CD14-positive monocyte (primary cell): ENCODE measurements around the gene CTDP1. TPM values are rescaled to one million over a fixed set of nuclear protein-coding genes. Genes with fewer than 3 reads are reported as not detected.

Source experiments
- DNase-seq, 3 donors: peaks; one replicate each; pipeline ENCODE4 v3.0.0-alpha.2; 2011 to 2022
- H2AFZ ChIP-seq: 2 replicates; pipeline ENCODE4 v1.6.0; 2012; ENCODE audit warnings: mild to moderate bottlenecking, low read depth, low read length, inconsistent platforms; ENCODE audit not compliant: insufficient read depth, poor library complexity, severe bottlenecking
- H3K27ac ChIP-seq, 2 donors: 1 replicate in 1 of 2; 2 replicates in 1 of 2; pipeline ENCODE4 v1.5.1; 2012 to 2013; ENCODE audit warnings: low read length in 2 of 2, control low read depth in 1 of 2, inconsistent platforms in 1 of 2, low read depth in 1 of 2, mild to moderate bottlenecking in 1 of 2
- H3K27me3 ChIP-seq, 2 donors: one replicate each; pipeline versions ENCODE4 v1.6.0 to v1.6.1; 2011 to 2013; ENCODE audit warnings: low read length in 2 of 2; ENCODE audit not compliant: control insufficient read depth in 2 of 2, insufficient read depth in 2 of 2
- H3K36me3 ChIP-seq, 2 donors: replicated peaks in 1 of 2; 1 replicate in 1 of 2; 2 replicates in 1 of 2; pipeline versions ENCODE4 v1.5.1 to v1.6.1; 2012 to 2013; ENCODE audit warnings: low read length in 2 of 2, control low read depth in 1 of 2, inconsistent platforms in 1 of 2, mild to moderate bottlenecking in 1 of 2; ENCODE audit not compliant: insufficient read depth in 2 of 2, control insufficient read depth in 1 of 2
- H3K4me1 ChIP-seq, 2 donors: 1 replicate in 1 of 2; 2 replicates in 1 of 2; pipeline versions ENCODE4 v1.5.1 to v1.6.1; 2012 to 2013; ENCODE audit warnings: low read length in 2 of 2, control low read depth in 1 of 2, inconsistent platforms in 1 of 2, mild to moderate bottlenecking in 1 of 2, moderate library complexity in 1 of 2; ENCODE audit not compliant: insufficient read depth in 2 of 2, control insufficient read depth in 1 of 2
- H3K4me2 ChIP-seq: replicated peaks from 2 replicates; pipeline ENCODE3; 2012; ENCODE audit warnings: low read length, moderate library complexity, mild to moderate bottlenecking; ENCODE audit not compliant: poor library complexity, severe bottlenecking; ENCODE audit errors: extremely low read depth
- H3K4me3 ChIP-seq, 3 experiments: fragments of 200-600 bp in 1 of 3; sonication (generic) in 1 of 3; replicated peaks in 1 of 3; 1 replicate in 2 of 3; 2 replicates in 1 of 3; pipeline ENCODE4 v1.5.1; 2011 to 2013; ENCODE audit warnings: low read length in 3 of 3, mild to moderate bottlenecking in 3 of 3, control low read depth in 2 of 3, low read depth in 2 of 3, inconsistent platforms in 1 of 3, moderate library complexity in 1 of 3
- H3K79me2 ChIP-seq: 2 replicates; pipeline ENCODE4 v1.6.0; 2012; ENCODE audit warnings: mild to moderate bottlenecking, control low read depth, inconsistent platforms, low read length, moderate library complexity; ENCODE audit not compliant: insufficient read depth
- H3K9ac ChIP-seq: 2 replicates; pipeline ENCODE4 v1.6.0; 2017; ENCODE audit warnings: low read length, mild to moderate bottlenecking; ENCODE audit not compliant: insufficient read depth, poor library complexity, severe bottlenecking
- H3K9me3 ChIP-seq, 2 donors: replicated peaks in 1 of 2; 1 replicate in 1 of 2; 2 replicates in 1 of 2; pipeline versions ENCODE4 v1.5.1 to v1.6.1; 2012 to 2013; ENCODE audit warnings: low read length in 2 of 2, control low read depth in 1 of 2; ENCODE audit not compliant: control insufficient read depth in 1 of 2, insufficient read depth in 1 of 2
- H4K20me1 ChIP-seq: 2 replicates; pipeline ENCODE4 v1.6.0; 2012; ENCODE audit warnings: mild to moderate bottlenecking, low read length, control low read depth, moderate library complexity; ENCODE audit not compliant: insufficient read depth
- H3K27ac Mint-ChIP-seq, 7 donors: one replicate each; pipeline ENCODE4 v1.8.0; 2020; ENCODE audit warnings: mild to moderate bottlenecking in 7 of 7, mixed read lengths in 7 of 7, moderate library complexity in 6 of 7, inconsistent platforms in 2 of 7
- H3K27me3 Mint-ChIP-seq, 3 donors: one replicate each; pipeline ENCODE4 v1.8.0; 2021 to 2022; ENCODE audit warnings: low read depth in 3 of 3, mild to moderate bottlenecking in 3 of 3, mixed read lengths in 3 of 3, moderate library complexity in 3 of 3, inconsistent platforms in 1 of 3
- H3K36me3 Mint-ChIP-seq, 2 donors: one replicate each; pipeline ENCODE4 v1.8.0; 2020; ENCODE audit warnings: mixed read lengths in 2 of 2, inconsistent platforms in 1 of 2, mild to moderate bottlenecking in 1 of 2
- H3K4me1 Mint-ChIP-seq: one replicate; pipeline ENCODE4 v1.8.0; 2020; ENCODE audit warnings: mild to moderate bottlenecking, mixed read lengths
- H3K4me3 Mint-ChIP-seq, 2 donors: one replicate each; pipeline ENCODE4 v1.8.0; 2020; ENCODE audit warnings: mild to moderate bottlenecking in 2 of 2, mixed read lengths in 2 of 2, moderate library complexity in 1 of 2
- H3K9me3 Mint-ChIP-seq, 7 donors: one replicate each; pipeline ENCODE4 v1.8.0; 2020 to 2022; ENCODE audit warnings: mixed read lengths in 7 of 7, mild to moderate bottlenecking in 6 of 7, moderate library complexity in 6 of 7, inconsistent platforms in 2 of 7
- CTCF ChIP-seq: fragments of 200-600 bp; IDR thresholded peaks from one replicate; pipeline ENCODE4 v1.8.0; 2022; ENCODE audit warnings: antibody characterized with exemption, mild to moderate bottlenecking
- WGBS: methylation state at CpG from one replicate; pipeline ENCODE4 v1.1.5; 2013; ENCODE audit warnings: missing lambda C conversion rate; ENCODE audit not compliant: insufficient coverage; 5-methylcytosine and 5-hydroxymethylcytosine counted together
- intact Hi-C, 2 donors: fragments of 100-400 bp; cut with micrococcal nuclease; formaldehyde crosslinking; loops; one replicate each; pipeline versions ENCODE4 v1.15.0 to v1.15.1; 2023
- polyA plus RNA-seq, 3 donors: library from polyadenylated mRNA; depleted of rRNA in 1 of 3; unstranded in 2 of 3; stranded (reverse) in 1 of 3; fragments of 300-500 nt in 2 of 3; fragments of >200 nt in 1 of 3; fragmentation: Illumina TruSeq in 2 of 3; gene quantifications; 1 replicate in 2 of 3; 2 replicates in 1 of 3; pipeline ENCODE4 v1.2.3, GENCODE V29; 2012 to 2021

The CTDP1 gene
- polyA plus RNA-seq, 3 donors = 9.1 to 13.9 (median 9.1) TPM

DNA sequence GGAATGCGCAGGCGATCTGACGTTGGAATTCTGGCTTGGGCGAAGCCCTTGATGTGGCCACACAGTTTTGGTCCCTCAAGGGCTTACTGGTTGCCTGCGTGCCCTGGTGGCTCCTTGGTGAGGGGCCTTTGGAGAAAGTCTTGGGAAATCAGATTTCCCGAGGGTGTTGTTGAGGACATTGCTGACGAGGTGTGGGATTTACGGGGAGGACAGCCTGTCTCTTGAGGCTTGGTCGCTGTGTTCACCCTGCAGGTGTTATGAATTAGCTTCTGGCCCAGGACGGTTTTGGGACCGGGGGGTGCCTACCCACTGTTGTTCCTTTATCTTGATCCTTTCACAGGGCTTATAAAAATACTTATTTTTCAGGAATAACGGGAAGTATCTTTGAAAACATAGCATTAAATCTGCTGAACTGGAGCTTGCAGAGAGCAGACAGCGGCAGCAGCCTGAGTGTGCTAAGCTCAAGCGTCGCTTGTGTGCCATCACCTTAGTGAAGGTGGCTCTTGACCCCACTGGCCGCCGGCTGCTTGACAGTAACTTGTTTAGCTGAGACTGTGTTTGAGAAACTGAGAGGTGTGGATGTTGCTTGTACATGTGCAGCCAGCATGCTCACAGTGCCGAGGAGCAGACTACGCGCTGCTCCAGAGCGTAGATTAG, 4.2 kb downstream of the CTDP1 start:
- H3K27me3 ChIP-seq = no peaks in the 10 kb centered on the region
- Mint-ChIP-seq H3K4me1 (peaks cover 52% of the 10 kb centered on the region), H3K36me3 (peaks cover 17 to 39% of the 10 kb centered on the region in 2 donors), H3K27me3 (peaks cover 0 to 2% (median 0%) of the 10 kb centered on the region in 3 donors), H3K4me3 (no peak overlapping the region), H3K27ac (peak overlapping the region in 4 of 7 donors; percentile 10 to 63 (median 25)), H3K9me3 (peaks cover 0 to 3% (median 0%) of the 10 kb centered on the region in 7 donors)
- H3K4me2 ChIP-seq = no peak overlapping the region
- peaks cover 0 to 4% of the 10 kb centered on the region in 2 donors for H3K9me3 ChIP-seq
- no peak overlapping the region for H2AFZ ChIP-seq
- no peak for DNase-seq
- no peak for TF ChIP-seq CTCF
- peaks cover 0 to 5% of the 10 kb centered on the region in 2 donors for H3K36me3 ChIP-seq
- peaks cover 27 to 53% of the 10 kb centered on the region in 2 donors for H3K4me1 ChIP-seq
- intact Hi-C loops = loop anchor here (5.0 to 10.0 kb wide), 4 partner anchors 111 to 619 kb away; partner anchors contain the start of genes ATP9B (in 1 of the 2), KCNG2 (in 1 of the 2) and RBFA (in 1 of the 2)
- peaks cover 83% of the 10 kb centered on the region for H4K20me1 ChIP-seq
- H3K27ac ChIP-seq = no peak overlapping the region
- 93% methylated on average over 18 of the region's 21 CpGs for WGBS
- H3K9ac ChIP-seq = no peak overlapping the region
- H3K79me2 ChIP-seq = peaks cover 86% of the 10 kb centered on the region
- H3K4me3 ChIP-seq = no peak overlapping the region

DNA sequence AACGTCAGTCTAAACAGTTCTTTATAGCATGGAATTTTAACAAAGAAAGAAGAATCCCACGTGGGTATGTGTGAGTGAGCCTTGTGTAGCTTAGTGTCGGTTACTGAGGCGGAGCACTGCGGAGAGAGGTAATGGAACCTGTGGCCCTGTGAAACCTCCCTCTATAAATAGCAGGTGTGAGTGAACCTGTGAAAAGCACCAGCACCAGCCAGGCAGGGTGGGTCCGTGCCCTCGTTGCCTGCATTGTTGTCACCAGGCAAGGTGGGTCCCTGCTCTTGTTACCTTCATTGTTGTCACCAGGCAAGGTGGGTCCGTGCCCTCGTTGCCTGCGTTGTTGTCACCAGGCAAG, 4.7 kb downstream of the CTDP1 start:
- Histone ChIP-seq H3K4me2 (no peak overlapping the region), H3K27ac (no peak overlapping the region), H3K36me3 (peaks cover 0 to 5% of the 10 kb centered on the region in 2 donors), H3K27me3 (no peaks in the 10 kb centered on the region), H3K9me3 (peaks cover 0 to 4% of the 10 kb centered on the region in 2 donors), H3K4me1 (peaks cover 26 to 52% of the 10 kb centered on the region in 2 donors), H3K79me2 (peaks cover 88% of the 10 kb centered on the region), H2AFZ (no peak overlapping the region), H3K4me3 (no peak overlapping the region), H4K20me1 (peaks cover 88% of the 10 kb centered on the region), H3K9ac (no peak overlapping the region)
- no peak for TF ChIP-seq CTCF
- Mint-ChIP-seq H3K36me3 (peaks cover 17 to 40% of the 10 kb centered on the region in 2 donors), H3K4me1 (peaks cover 50% of the 10 kb centered on the region), H3K27me3 (peaks cover 0 to 2% (median 0%) of the 10 kb centered on the region in 3 donors), H3K9me3 (peaks cover 0 to 3% (median 0%) of the 10 kb centered on the region in 7 donors), H3K4me3 (no peak overlapping the region), H3K27ac (no peak overlapping the region)
- intact Hi-C loops = loop anchor here (5.0 to 10.0 kb wide), 4 partner anchors 111 to 619 kb away; partner anchors contain the start of genes ATP9B (in 1 of the 2), KCNG2 (in 1 of the 2) and RBFA (in 1 of the 2)
- 80% methylated on average over 6 of the region's 10 CpGs for WGBS
- no peak for DNase-seq
